Measurements from ENCODE around the gene LGSN.

DNA sequence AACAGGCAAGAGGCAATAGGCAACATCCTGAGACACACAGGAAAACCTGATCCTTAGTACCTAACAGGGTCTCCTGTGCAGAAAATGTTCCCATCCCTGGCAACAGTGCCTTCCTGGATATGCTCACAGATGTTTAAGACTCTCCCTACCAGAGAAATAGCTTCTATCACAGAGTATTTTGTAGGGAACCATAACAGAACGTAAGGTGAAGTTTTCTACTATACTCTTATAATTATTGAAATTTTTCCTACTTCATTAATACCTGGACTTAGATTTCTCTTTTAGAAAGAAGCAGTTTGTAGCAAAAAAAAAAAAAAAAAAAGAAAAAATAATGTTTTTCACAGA lies 33.5 kb upstream of the LGSN start:
- TF ChIP-seq, protein P1, sequence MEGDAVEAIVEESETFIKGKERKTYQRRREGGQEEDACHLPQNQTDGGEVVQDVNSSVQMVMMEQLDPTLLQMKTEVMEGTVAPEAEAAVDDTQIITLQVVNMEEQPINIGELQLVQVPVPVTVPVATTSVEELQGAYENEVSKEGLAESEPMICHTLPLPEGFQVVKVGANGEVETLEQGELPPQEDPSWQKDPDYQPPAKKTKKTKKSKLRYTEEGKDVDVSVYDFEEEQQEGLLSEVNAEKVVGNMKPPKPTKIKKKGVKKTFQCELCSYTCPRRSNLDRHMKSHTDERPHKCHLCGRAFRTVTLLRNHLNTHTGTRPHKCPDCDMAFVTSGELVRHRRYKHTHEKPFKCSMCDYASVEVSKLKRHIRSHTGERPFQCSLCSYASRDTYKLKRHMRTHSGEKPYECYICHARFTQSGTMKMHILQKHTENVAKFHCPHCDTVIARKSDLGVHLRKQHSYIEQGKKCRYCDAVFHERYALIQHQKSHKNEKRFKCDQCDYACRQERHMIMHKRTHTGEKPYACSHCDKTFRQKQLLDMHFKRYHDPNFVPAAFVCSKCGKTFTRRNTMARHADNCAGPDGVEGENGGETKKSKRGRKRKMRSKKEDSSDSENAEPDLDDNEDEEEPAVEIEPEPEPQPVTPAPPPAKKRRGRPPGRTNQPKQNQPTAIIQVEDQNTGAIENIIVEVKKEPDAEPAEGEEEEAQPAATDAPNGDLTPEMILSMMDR (IDR thresholded peaks at IDR 0.05): no peak
- no peak for TF ChIP-seq POLR2A (IDR thresholded peaks at IDR 0.05)

Data from body of pancreas (tissue), 4 donors.